NB4 (cell line): Measurements from ENCODE around the gene LRRK2.
"Not testable (repeated sequence)": the region's sequence is repeated elsewhere in the genome, so short reads cannot be mapped to it uniquely, and the experiment has no call there.

Experiments used
- CTCF ChIP-seq: IDR thresholded peaks from one replicate; pipeline ENCODE4 v1.5.1; 2012; ENCODE audit warnings: low read depth, low read length
- POLR2A ChIP-seq: IDR thresholded peaks from 2 replicates; pipeline ENCODE4 v1.6.1; 2011; ENCODE audit warnings: mild to moderate bottlenecking; ENCODE audit not compliant: insufficient read length; ENCODE audit errors: extremely low read depth

- not testable (repeated sequence) for TF ChIP-seq POLR2A, CTCF
These were observed 19.8 kb downstream of the LRRK2 start for GRCh38 chr12:40244526-40245156.
